Karpas-422 (cell line): ENCODE data around the gene UBA3. TPM values are rescaled to one million over a fixed set of nuclear protein-coding genes. Genes with fewer than 3 reads are reported as not detected.
A peak's percentile ranks its signal among the peaks of the same experiment; 100 is the strongest.

Experiments used
- DNase-seq: peaks from one replicate; pipeline ENCODE4 v3.0.0-alpha.2; 2015
- H2AFZ ChIP-seq: fragments of 200-600 bp; sonication (generic); 2 replicates; pipeline ENCODE4 v1.6.1; 2014; ENCODE audit warnings: antibody characterized with exemption, low read length, mixed read lengths
- H3K27ac ChIP-seq: fragments of 200-600 bp; sonication (generic); 2 replicates; pipeline ENCODE4 v1.5.1; 2014; ENCODE audit warnings: mild to moderate bottlenecking, low read length, moderate library complexity
- H3K27me3 ChIP-seq: fragments of 200-600 bp; sonication (generic); 2 replicates; pipeline ENCODE4 v1.6.1; 2014; ENCODE audit warnings: low read length, mixed read lengths
- H3K36me3 ChIP-seq: fragments of 200-600 bp; sonication (generic); 2 replicates; pipeline ENCODE4 v1.6.1; 2014; ENCODE audit warnings: low read length, mixed read lengths; ENCODE audit not compliant: insufficient read depth
- H3K4me1 ChIP-seq: fragments of 200-600 bp; sonication (generic); 2 replicates; pipeline ENCODE4 v1.6.1; 2014; ENCODE audit warnings: mild to moderate bottlenecking, low read length, mixed read lengths
- H3K4me2 ChIP-seq: fragments of 200-600 bp; sonication (generic); 2 replicates; pipeline ENCODE4 v1.6.1; 2014; ENCODE audit warnings: low read length, low read depth, mild to moderate bottlenecking; ENCODE audit not compliant: poor library complexity, severe bottlenecking
- H3K4me3 ChIP-seq: fragments of 200-600 bp; sonication (generic); 2 replicates; pipeline ENCODE4 v1.5.1; 2014; ENCODE audit warnings: mild to moderate bottlenecking, antibody characterized with exemption, low read length, mixed read lengths
- H3K79me2 ChIP-seq: fragments of 200-600 bp; sonication (generic); 2 replicates; pipeline ENCODE4 v1.6.1; 2014; ENCODE audit warnings: mild to moderate bottlenecking, low read length, mixed read lengths
- H3K9ac ChIP-seq: fragments of 200-600 bp; sonication (generic); 2 replicates; pipeline ENCODE4 v1.6.0; 2014; ENCODE audit warnings: low read length
- H3K9me2 ChIP-seq: fragments of 200-600 bp; sonication (generic), shearing (Covaris generic); replicated peaks from 2 replicates; pipeline ENCODE4 v1.6.0; 2014; ENCODE audit warnings: mild to moderate bottlenecking, low read length, moderate library complexity; ENCODE audit not compliant: insufficient read depth
- H3K9me3 ChIP-seq: fragments of 300-700, 200-600 bp; sonication (generic); 2 replicates; pipeline ENCODE4 v1.6.1; 2014; ENCODE audit warnings: low read length, mixed read lengths
- H4K20me1 ChIP-seq: fragments of 200-600 bp; sonication (generic); 2 replicates; pipeline ENCODE4 v1.6.1; 2014; ENCODE audit warnings: mild to moderate bottlenecking, antibody characterized with exemption, low read length, low read depth; ENCODE audit not compliant: insufficient read depth
- total RNA-seq: library from RNA; depleted of rRNA; stranded (reverse); fragments of >200 nt; shearing (Covaris generic); gene quantifications from 2 replicates; pipeline ENCODE4 v1.2.3, GENCODE V29; 2014; ENCODE audit warnings: low replicate concordance

UBA3 gene
- total RNA-seq, 1 experiment from 2014 or later: 83.2 TPM

- no peaks in the 10 kb centered on the region for H3K27me3 ChIP-seq
- peak overlapping the region; percentile 95; the same call in 1 of the 2 replicates for H2AFZ ChIP-seq
- peaks cover 18% of the 10 kb centered on the region for H3K79me2 ChIP-seq
- H3K36me3 ChIP-seq: peaks cover 20% of the 10 kb centered on the region; the same call in 1 of the 2 replicates
- H3K9me3 ChIP-seq: no peaks in the 10 kb centered on the region
- no peak overlapping the region for H3K27ac ChIP-seq
- H3K4me3 ChIP-seq: peak overlapping the region; percentile 94
- DNase-seq: no peak
- H3K9ac ChIP-seq: peak overlapping the region; percentile 94
- H3K9me2 ChIP-seq: no peaks in the 10 kb centered on the region
- peak overlapping the region; percentile 99 for H3K4me2 ChIP-seq
- H4K20me1 ChIP-seq: no peaks in the 10 kb centered on the region
- H3K4me1 ChIP-seq: peaks cover 30% of the 10 kb centered on the region
Observed at GRCh38 chr3:69012100-69012799, 67.9 kb downstream of the UBA3 start.

GRCh38 chr3:69011096-69011730 lies 69.0 kb downstream of the UBA3 start:
- Histone ChIP-seq H3K79me2 (peaks cover 18% of the 10 kb centered on the region), H3K27ac (no peak overlapping the region), H3K4me2 (no peak overlapping the region), H3K4me1 (peaks cover 30% of the 10 kb centered on the region), H2AFZ (no peak overlapping the region), H3K36me3 (peaks cover 25% of the 10 kb centered on the region; the same call in 1 of the 2 replicates), H3K9ac (no peak overlapping the region), H3K27me3 (no peaks in the 10 kb centered on the region), H3K4me3 (no peak overlapping the region), H3K9me2 (no peaks in the 10 kb centered on the region), H4K20me1 (no peaks in the 10 kb centered on the region), H3K9me3 (no peaks in the 10 kb centered on the region)
- DNase-seq: no peak

GRCh38 chr3:69009559-69010410 lies 70.4 kb downstream of the UBA3 start:
- Histone ChIP-seq H3K4me1 (peaks cover 21% of the 10 kb centered on the region), H3K9me3 (no peaks in the 10 kb centered on the region), H3K27ac (no peak overlapping the region), H4K20me1 (no peaks in the 10 kb centered on the region), H3K79me2 (peaks cover 12% of the 10 kb centered on the region), H3K9me2 (no peaks in the 10 kb centered on the region), H3K4me3 (no peak overlapping the region), H3K36me3 (peaks cover 29% of the 10 kb centered on the region; the same call in 1 of the 2 replicates), H2AFZ (no peak overlapping the region), H3K9ac (no peak overlapping the region), H3K27me3 (no peaks in the 10 kb centered on the region), H3K4me2 (no peak overlapping the region)
- no peak for DNase-seq

GRCh38 chr3:69008980-69009379 lies 71.2 kb downstream of the UBA3 start:
- no peak overlapping the region for H3K9ac ChIP-seq

GRCh38 chr3:69005791-69006482 lies 74.2 kb downstream of the UBA3 start:
- H3K27me3 ChIP-seq: no peaks in the 10 kb centered on the region
- H3K79me2 ChIP-seq: no peaks in the 10 kb centered on the region
- H3K36me3 ChIP-seq: peaks cover 43% of the 10 kb centered on the region; the same call in 1 of the 2 replicates
- DNase-seq: no peak
- no peak overlapping the region for H3K27ac ChIP-seq
- no peaks in the 10 kb centered on the region for H3K9me3 ChIP-seq
- no peak overlapping the region for H3K4me2 ChIP-seq
- H3K9ac ChIP-seq: no peak overlapping the region
- H3K9me2 ChIP-seq: no peaks in the 10 kb centered on the region
- H3K4me3 ChIP-seq: no peak overlapping the region
- no peak overlapping the region for H2AFZ ChIP-seq
- no peaks in the 10 kb centered on the region for H4K20me1 ChIP-seq
- H3K4me1 ChIP-seq: no peaks in the 10 kb centered on the region

More at GRCh38 chr3:69008980-69009379, 71.2 kb downstream of the UBA3 start:
- Histone ChIP-seq H3K79me2 (peaks cover 4% of the 10 kb centered on the region; the same call in 1 of the 2 replicates), H3K4me1 (peaks cover 13% of the 10 kb centered on the region), H3K4me3 (no peak overlapping the region), H3K9me2 (no peaks in the 10 kb centered on the region), H4K20me1 (no peaks in the 10 kb centered on the region), H2AFZ (no peak overlapping the region), H3K27ac (no peak overlapping the region), H3K27me3 (no peaks in the 10 kb centered on the region), H3K36me3 (peaks cover 32% of the 10 kb centered on the region; the same call in 1 of the 2 replicates), H3K9me3 (no peaks in the 10 kb centered on the region), H3K4me2 (no peak overlapping the region)
- no peak for DNase-seq

GRCh38 chr3:69005071-69005790 lies 74.9 kb downstream of the UBA3 start:
- H3K9ac ChIP-seq: no peak overlapping the region
- no peaks in the 10 kb centered on the region for H3K27me3 ChIP-seq
- no peaks in the 10 kb centered on the region for H4K20me1 ChIP-seq
- H2AFZ ChIP-seq: no peak overlapping the region
- no peaks in the 10 kb centered on the region for H3K9me3 ChIP-seq
- DNase-seq: no peak
- H3K4me2 ChIP-seq: no peak overlapping the region
- no peaks in the 10 kb centered on the region for H3K9me2 ChIP-seq
- no peak overlapping the region for H3K4me3 ChIP-seq
- peaks cover 38% of the 10 kb centered on the region; the same call in 1 of the 2 replicates for H3K36me3 ChIP-seq
- H3K27ac ChIP-seq: no peak overlapping the region
- H3K79me2 ChIP-seq: no peaks in the 10 kb centered on the region
- no peaks in the 10 kb centered on the region for H3K4me1 ChIP-seq
